Esophagus muscularis mucosa (tissue), 4 donors: ENCODE measurements around the gene PRRG1.

Source experiments
- CTCF ChIP-seq, 3 experiments: fragments of 200-600 bp in 2 of 3; fragments of 450-650 bp in 1 of 3; sonication (generic) in 2 of 3; IDR thresholded peaks; one replicate each; pipeline ENCODE4 v1.5.1; 2017 to 2019; ENCODE audit warnings: antibody characterized with exemption in 3 of 3, mild to moderate bottlenecking in 2 of 3, moderate library complexity in 1 of 3
- EP300 ChIP-seq: sonication (generic); formaldehyde crosslinking; IDR thresholded peaks from one replicate; pipeline ENCODE4 v1.6.1; 2017; ENCODE audit warnings: antibody characterized with exemption
- POLR2A ChIP-seq: fragments of 450-650 bp; IDR thresholded peaks from one replicate; pipeline ENCODE4 v1.6.1; 2017; ENCODE audit warnings: antibody characterized with exemption, moderate library complexity, mild to moderate bottlenecking, low read depth

- TF ChIP-seq CTCF (IDR thresholded peaks at IDR 0.05) (no peak), POLR2A (no peak), EP300 (no peak)
Observed at GRCh38 chrX:37437160-37437559, 88.0 kb downstream of the PRRG1 start.
